Measurements from ENCODE around the gene PIKFYVE. TPM values are rescaled to one million over a fixed set of nuclear protein-coding genes. Genes with fewer than 3 reads are reported as not detected.

The PIKFYVE gene
- total RNA-seq = 40.1 TPM

GRCh38 chr2:208265801-208266552 is at the start of gene PIKFYVE:
TSS of gene PIKFYVE (plus strand) at chr2:208266255. CDS start at chr2:208271520, 5,265 bp downstream.

GRCh38 chr2:208254871-208255556 is 11.0 kb upstream of the PIKFYVE start, which contains the start of gene IDH1:
TSS of gene IDH1 (minus strand) at chr2:208255071. CDS start at chr2:208251551, 3,520 bp downstream.

GRCh38 chr2:208406474-208407451 is 140.7 kb downstream of the PIKFYVE start, which contains the start of gene PTH2R:
TSS of gene PTH2R (plus strand) at chr2:208406792. CDS start at chr2:208407044, 252 bp downstream.

Other genes starting within 250 kb of the PIKFYVE start
- gene PLEKHM3, start 240.7 kb upstream of the PIKFYVE start, total RNA-seq = 26.7 TPM
- gene CRYGD, start 141.7 kb upstream of the PIKFYVE start, total RNA-seq = not detected
- gene CRYGC, start 136.4 kb upstream of the PIKFYVE start, total RNA-seq = not detected
- gene CRYGB, start 120.1 kb upstream of the PIKFYVE start, total RNA-seq = not detected
- not detected for gene CRYGA, start 102.7 kb upstream of the PIKFYVE start, total RNA-seq
- gene C2orf80, start 76.2 kb upstream of the PIKFYVE start, total RNA-seq = not detected
- 53.2 TPM for gene IDH1, start 11.2 kb upstream of the PIKFYVE start, total RNA-seq
- 22.5 TPM for gene PTH2R, start 140.5 kb downstream of the PIKFYVE start, total RNA-seq